Osteocyte (in vitro differentiated cells): ENCODE measurements around the gene SERPINC1. TPM values are rescaled to one million over a fixed set of nuclear protein-coding genes. Genes with fewer than 3 reads are reported as not detected.
"Not testable (repeated sequence)": the region's sequence is repeated elsewhere in the genome, so short reads cannot be mapped to it uniquely, and the experiment has no call there.

Source experiments
- DNase-seq: peaks from one replicate; pipeline ENCODE4 v3.0.0; 2021; ENCODE audit warnings: mixed read lengths; ENCODE audit not compliant: unreplicated experiment; ENCODE audit errors: extremely low spot score
- H3K27ac Mint-ChIP-seq: one replicate; pipeline ENCODE4 v1.8.0; 2021; ENCODE audit warnings: mild to moderate bottlenecking, mixed read lengths; ENCODE audit not compliant: unreplicated experiment
- H3K27me3 Mint-ChIP-seq: one replicate; pipeline ENCODE4 v1.8.0; 2021; ENCODE audit warnings: mixed read lengths; ENCODE audit not compliant: unreplicated experiment
- H3K36me3 Mint-ChIP-seq: one replicate; pipeline ENCODE4 v1.8.0; 2021; ENCODE audit warnings: mixed read lengths; ENCODE audit not compliant: unreplicated experiment
- H3K4me1 Mint-ChIP-seq: one replicate; pipeline ENCODE4 v1.8.0; 2021; ENCODE audit warnings: mixed read lengths; ENCODE audit not compliant: unreplicated experiment
- H3K4me3 Mint-ChIP-seq: one replicate; pipeline ENCODE4 v1.8.0; 2021; ENCODE audit warnings: mild to moderate bottlenecking, moderate library complexity, mixed read lengths; ENCODE audit not compliant: unreplicated experiment
- H3K9me3 Mint-ChIP-seq: one replicate; pipeline ENCODE4 v1.8.0; 2021; ENCODE audit warnings: mixed read lengths; ENCODE audit not compliant: unreplicated experiment
- CTCF ChIP-seq: fragments of 200-600 bp; sonication (generic); IDR thresholded peaks from 2 replicates; pipeline ENCODE4 v1.5.0; 2021; ENCODE audit warnings: antibody characterized with exemption, mild to moderate bottlenecking, moderate library complexity
- total RNA-seq: library from RNA; stranded (reverse); gene quantifications from 2 replicates; pipeline ENCODE4 v1.2.1, GENCODE V29; 2021

The SERPINC1 gene
- total RNA-seq, 1 donor from 2014 or later, result 0.40 TPM

- H3K4me3 Mint-ChIP-seq, result no peak overlapping the region
- H3K4me1 Mint-ChIP-seq, result no peaks in the 10 kb centered on the region
- H3K9me3 Mint-ChIP-seq, result no peaks in the 10 kb centered on the region
- no peak overlapping the region for H3K27ac Mint-ChIP-seq
- H3K36me3 Mint-ChIP-seq, result peaks cover 40% of the 10 kb centered on the region
- no peaks in the 10 kb centered on the region for H3K27me3 Mint-ChIP-seq
- TF ChIP-seq CTCF, result no peak
- no peak for DNase-seq
These were observed 29.3 kb upstream of the SERPINC1 start for GRCh38 chr1:173946380-173946921.

- H3K4me1 Mint-ChIP-seq, result no peaks in the 10 kb centered on the region
- H3K9me3 Mint-ChIP-seq, result no peaks in the 10 kb centered on the region
- no peak overlapping the region for H3K4me3 Mint-ChIP-seq
- TF ChIP-seq CTCF, result no peak
- DNase-seq, result no peak
- no peaks in the 10 kb centered on the region for H3K27me3 Mint-ChIP-seq
- H3K27ac Mint-ChIP-seq, result no peak overlapping the region
- peaks cover 46% of the 10 kb centered on the region for H3K36me3 Mint-ChIP-seq
These were observed 19.9 kb upstream of the SERPINC1 start for GRCh38 chr1:173937062-173937461.

GRCh38 chr1:173934440-173934839 is 17.3 kb upstream of the SERPINC1 start:
- no peak for DNase-seq
- no peaks in the 10 kb centered on the region for H3K4me1 Mint-ChIP-seq
- H3K4me3 Mint-ChIP-seq, result no peak overlapping the region
- H3K27ac Mint-ChIP-seq, result no peak overlapping the region
- no peak for TF ChIP-seq CTCF
- no peaks in the 10 kb centered on the region for H3K27me3 Mint-ChIP-seq
- no peaks in the 10 kb centered on the region for H3K9me3 Mint-ChIP-seq
- H3K36me3 Mint-ChIP-seq, result peaks cover 48% of the 10 kb centered on the region

- H3K4me3 Mint-ChIP-seq, H3K9me3 Mint-ChIP-seq, H3K27ac Mint-ChIP-seq, H3K4me1 Mint-ChIP-seq, H3K27me3 Mint-ChIP-seq, DNase-seq: not testable (repeated sequence)
- peaks cover 30% of the 10 kb centered on the region for H3K36me3 Mint-ChIP-seq
These were observed 13.4 kb upstream of the SERPINC1 start for GRCh38 chr1:173930541-173930940.

GRCh38 chr1:173925306-173926242 is 8.4 kb upstream of the SERPINC1 start:
- peaks cover 5% of the 10 kb centered on the region for H3K36me3 Mint-ChIP-seq
- H3K27ac Mint-ChIP-seq, result no peak overlapping the region
- no peaks in the 10 kb centered on the region for H3K4me1 Mint-ChIP-seq
- no peak for DNase-seq
- TF ChIP-seq CTCF, result no peak
- no peaks in the 10 kb centered on the region for H3K9me3 Mint-ChIP-seq
- no peak overlapping the region for H3K4me3 Mint-ChIP-seq
- peaks cover 2% of the 10 kb centered on the region for H3K27me3 Mint-ChIP-seq
